NCI-H510A (cell line): ENCODE measurements around the gene TGM1.
"Not testable (repeated sequence)": the region's sequence is repeated elsewhere in the genome, so short reads cannot be mapped to it uniquely, and the experiment has no call there.

Source experiments
- DNase-seq: peaks from one replicate; lab custom pipeline; 2025; lab: John Stamatoyannopoulos, UW

The TGM1 gene

DNA sequence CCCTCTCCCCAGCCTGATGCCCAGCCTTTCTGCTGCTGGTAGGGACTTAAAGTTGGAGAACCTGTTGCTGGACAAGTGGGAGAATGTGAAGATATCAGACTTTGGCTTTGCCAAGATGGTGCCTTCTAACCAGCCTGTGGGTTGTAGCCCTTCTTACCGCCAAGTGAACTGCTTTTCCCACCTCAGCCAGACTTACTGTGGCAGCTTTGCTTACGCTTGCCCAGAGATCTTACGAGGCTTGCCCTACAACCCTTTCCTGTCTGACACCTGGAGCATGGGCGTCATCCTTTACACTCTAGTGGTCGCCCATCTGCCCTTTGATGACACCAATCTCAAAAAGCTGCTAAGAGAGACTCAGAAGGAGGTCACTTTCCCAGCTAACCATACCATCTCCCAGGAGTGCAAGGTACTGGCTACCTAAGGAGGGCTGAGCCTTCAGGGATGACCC, 55.8 kb downstream of the TGM1 start:
- no peak for DNase-seq

DNA sequence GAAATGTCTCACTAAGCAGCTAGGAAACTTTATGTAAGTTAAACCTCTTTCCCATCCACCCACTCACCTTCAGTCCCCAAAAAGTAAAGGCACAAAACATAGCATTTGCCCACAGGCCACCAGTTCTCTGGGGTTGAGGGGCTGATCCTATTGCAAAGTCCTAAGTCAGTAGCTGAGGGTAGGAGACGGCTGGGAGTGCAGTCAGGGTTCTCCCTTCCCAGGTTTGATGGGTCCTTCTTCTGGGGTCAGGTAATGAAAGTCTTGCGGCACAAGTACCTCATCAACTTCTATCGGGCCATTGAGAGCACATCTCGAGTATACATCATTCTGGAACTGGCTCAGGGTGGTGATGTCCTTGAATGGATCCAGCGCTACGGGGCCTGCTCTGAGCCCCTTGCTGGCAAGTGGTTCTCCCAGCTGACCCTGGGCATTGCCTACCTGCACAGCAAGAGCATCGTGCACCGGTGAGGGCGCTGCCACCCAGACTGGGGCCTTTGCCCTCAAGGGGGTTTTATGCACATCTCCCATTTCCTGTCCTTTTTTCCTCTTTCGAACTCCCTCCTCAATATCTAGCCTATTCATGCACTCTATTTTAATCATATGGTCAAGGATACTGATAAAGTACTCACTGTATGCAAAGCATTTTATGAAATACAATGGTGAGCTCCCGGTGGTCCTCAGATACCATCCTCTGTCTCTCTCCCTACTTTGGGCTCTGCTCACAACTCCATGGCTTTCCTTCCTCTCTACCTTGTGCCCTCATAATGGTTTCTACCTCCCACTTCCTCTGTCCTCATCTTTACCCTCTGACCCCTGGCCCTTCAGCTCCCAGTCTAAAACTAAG, 56.5 kb downstream of the TGM1 start:
- no peak for DNase-seq

DNA sequence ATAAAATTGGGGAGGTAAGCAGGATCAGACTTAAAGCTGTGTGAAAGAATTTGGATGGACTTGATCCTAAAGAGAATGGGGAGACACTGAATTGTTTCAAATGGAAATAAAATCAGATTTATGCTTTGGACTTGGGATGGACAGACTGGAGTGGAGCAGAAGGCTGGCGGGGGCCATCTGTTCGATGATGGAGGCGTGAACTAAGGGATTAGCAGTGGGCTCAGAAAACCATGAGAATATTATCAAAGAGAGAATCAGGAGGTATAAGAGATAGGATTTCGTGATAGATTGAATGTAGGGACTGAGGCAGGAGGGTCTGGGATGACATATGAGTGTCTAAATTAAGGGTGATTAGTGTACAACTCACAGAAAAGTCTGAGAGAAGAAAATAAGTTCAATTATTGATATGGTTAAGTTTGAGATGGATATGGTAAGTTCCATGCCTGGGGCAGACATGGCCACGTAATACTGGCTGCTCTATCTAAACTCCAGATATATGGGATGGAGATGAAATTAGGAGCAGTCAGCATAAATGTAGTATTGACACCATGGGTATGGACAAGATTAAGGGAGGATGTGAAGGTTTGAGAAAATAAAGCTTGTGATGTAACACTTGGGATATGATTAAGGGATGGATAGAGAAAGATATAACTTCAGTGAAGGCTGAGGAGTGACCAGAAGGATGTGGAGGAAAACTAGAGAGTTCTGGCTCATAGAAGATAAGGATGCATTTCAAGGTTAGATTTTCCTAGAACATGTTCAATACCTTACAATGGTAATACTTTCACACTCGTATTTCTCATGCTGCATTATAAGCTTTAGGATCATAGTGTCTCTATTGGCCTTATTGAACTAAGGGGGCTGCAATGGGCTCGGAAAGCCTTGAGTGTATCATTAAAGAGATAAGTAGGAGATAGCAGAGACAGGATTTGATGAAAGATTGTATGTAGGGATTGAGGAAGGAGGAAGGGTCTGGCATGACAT, 58.5 kb downstream of the TGM1 start:
- DNase-seq = no peak

DNA sequence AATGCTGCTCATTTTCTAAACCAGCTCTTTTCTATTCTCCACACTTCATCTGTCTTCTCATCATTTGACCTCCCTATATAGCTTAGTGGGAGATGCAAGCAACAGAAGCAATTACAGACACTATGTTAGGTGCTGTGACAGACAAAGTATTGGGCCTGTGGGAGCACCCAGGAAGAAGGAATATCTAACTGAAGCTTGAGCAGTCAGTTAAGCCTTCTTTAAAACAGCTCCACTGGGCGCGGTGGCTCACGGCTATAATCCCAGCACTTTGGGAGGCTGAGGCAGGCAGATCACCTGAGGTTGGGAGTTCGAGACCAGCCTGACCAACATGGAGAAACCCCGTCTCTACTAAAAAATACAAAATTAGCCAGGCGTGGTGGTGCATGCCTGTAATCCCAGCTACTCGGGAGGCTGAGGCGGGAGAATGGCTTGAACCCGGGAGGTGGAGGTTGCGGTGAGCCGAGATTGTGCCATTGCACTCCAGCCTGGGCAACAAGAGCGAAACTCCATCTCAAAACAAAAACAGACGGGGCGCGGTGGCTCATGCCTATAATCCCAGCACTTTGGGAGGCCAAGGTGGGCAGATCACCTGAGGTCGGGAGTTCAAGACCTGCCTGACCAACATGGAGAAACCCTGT, 59.6 kb downstream of the TGM1 start:
- not testable (repeated sequence) for DNase-seq

DNA sequence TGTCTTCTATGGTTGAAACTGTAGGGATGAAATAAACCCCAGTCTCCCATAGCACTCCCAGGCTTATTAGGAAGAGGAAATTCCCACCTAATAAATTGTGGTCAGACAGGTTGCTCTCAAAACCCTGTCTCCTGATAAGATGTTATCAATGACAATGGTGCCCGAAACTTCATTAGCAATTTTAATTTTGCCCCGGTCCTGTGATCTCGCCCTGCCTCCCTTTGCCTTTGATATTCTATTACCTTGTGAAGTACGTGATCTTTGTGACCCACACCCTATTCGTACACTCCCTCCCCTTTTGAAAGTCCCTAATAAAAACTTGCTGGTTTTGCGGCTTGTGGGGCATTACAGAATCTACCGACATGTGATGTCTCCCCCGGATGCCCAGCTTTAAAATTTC, 60.4 kb downstream of the TGM1 start:
- not testable (repeated sequence) for DNase-seq
